Measurements from ENCODE around the gene GRID1. TPM values are rescaled to one million over a fixed set of nuclear protein-coding genes. Genes with fewer than 3 reads are reported as not detected.

Gene GRID1
- total and polyA plus RNA-seq, 8 donors: 0.31 to 8.5 (median 1.0) TPM; not detected in 1

DNA sequence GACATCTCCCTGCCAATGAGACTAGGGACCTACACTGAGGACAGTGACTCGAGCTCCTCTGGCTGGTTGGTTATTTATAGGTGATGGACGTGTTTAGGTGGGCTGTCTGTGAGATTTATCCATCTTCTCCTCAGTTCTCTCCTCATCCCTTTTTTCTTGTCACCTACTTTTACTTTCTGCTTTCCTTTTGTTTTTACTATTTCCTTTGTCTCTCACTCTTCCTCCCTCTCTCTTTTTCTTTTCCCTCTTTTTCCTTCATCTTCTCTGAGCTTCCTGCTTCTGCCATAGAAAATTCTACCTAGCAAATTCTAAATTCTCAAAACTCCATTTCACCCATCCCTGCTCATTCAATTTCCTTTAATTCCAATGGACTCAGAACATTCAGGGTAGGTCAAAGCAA is 478.0 kb downstream of the GRID1 start:
- H3K36me3 ChIP-seq: no peaks in the 10 kb centered on the region
- no peak for TF ChIP-seq POLR2A (IDR thresholded peaks at IDR 0.05)
- H3K9me3 ChIP-seq: no peaks in the 10 kb centered on the region
- no peaks in the 10 kb centered on the region for H3K4me1 ChIP-seq
- H3K27me3 ChIP-seq: no peaks in the 10 kb centered on the region
- no peak for DNase-seq
- H3K27ac ChIP-seq: no peak overlapping the region
- WGBS, 5 donors: 58 to 93% (median 70%) methylated on average over 2 of the region's 2 CpGs
- no peak overlapping the region for H3K4me3 ChIP-seq
- intact Hi-C loops (cut with DNase I; ENCODE audit: low total_unique reads): no loop called here

DNA sequence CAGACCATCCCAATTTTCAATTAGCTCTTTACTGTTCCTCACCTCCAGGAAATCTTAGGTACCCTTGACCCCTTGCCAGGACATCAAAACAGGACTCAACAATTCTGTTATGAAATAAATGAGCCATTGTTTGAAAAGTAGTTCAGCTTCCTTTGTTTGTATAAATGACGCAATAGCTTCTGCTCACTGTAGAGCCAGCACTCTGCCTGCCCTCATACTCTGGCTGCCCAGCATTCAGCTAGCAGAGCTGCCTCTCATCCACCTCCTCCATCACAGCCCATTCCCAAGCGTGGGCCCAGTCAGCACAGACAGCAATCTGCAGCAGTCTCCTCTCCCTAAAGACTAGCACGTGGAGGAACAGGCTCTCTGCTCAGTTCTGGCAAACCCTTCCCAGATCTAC is 478.6 kb downstream of the GRID1 start:
- TF ChIP-seq POLR2A (IDR thresholded peaks at IDR 0.05) (no peak), CTCF (IDR thresholded peaks at IDR 0.05) (no peak), POLR2AphosphoS5 (IDR thresholded peaks at IDR 0.05) (no peak), EP300 (IDR thresholded peaks at IDR 0.05) (no peak)
- Histone ChIP-seq H3K36me3 (no peaks in the 10 kb centered on the region), H3K27me3 (no peaks in the 10 kb centered on the region), H3K27ac (no peak overlapping the region), H3K4me1 (no peaks in the 10 kb centered on the region), H3K9me3 (no peaks in the 10 kb centered on the region), H3K4me3 (no peak overlapping the region)
- 33 to 43% (median 37%) methylated on average over 3 of the region's 3 CpGs for whole genome bisulfite sequencing, 5 donors
- no peak for DNase-seq
- intact Hi-C loops (cut with DNase I; ENCODE audit: low total_unique reads): no loop called here

DNA sequence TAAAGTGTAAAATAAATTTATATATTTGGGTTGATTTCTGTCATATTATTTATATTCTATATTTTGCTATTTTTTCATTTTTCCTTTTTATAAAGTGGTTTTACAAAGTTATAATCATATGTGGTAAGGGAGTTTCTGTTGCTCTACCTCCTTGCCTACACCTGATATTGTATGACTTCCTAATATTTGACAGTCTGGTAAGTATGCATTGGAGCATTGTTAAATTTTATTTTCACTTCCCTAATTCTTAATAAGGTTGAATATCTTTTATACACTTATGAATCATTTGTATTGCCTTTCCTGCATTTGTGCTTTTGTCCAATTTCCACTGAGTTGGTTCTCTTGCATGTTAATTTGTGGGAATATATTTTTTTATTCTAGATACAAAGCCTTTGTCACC is 492.4 kb downstream of the GRID1 start:
- H3K4me3 ChIP-seq: no peak overlapping the region
- intact Hi-C loops (cut with DNase I; ENCODE audit: low total_unique reads): no loop called here
- H3K27me3 ChIP-seq: no peaks in the 10 kb centered on the region
- no peak overlapping the region for H3K27ac ChIP-seq
- TF ChIP-seq CTCF (IDR thresholded peaks at IDR 0.05) (no peak), POLR2A (IDR thresholded peaks at IDR 0.05) (no peak), EP300 (IDR thresholded peaks at IDR 0.05) (no peak), POLR2AphosphoS5 (IDR thresholded peaks at IDR 0.05) (no peak)
- H3K9me3 ChIP-seq: peaks cover 0 to 11% (median 6%) of the 10 kb centered on the region in 4 donors
- H3K36me3 ChIP-seq: no peaks in the 10 kb centered on the region
- no peak for DNase-seq
- H3K4me1 ChIP-seq: no peaks in the 10 kb centered on the region

DNA sequence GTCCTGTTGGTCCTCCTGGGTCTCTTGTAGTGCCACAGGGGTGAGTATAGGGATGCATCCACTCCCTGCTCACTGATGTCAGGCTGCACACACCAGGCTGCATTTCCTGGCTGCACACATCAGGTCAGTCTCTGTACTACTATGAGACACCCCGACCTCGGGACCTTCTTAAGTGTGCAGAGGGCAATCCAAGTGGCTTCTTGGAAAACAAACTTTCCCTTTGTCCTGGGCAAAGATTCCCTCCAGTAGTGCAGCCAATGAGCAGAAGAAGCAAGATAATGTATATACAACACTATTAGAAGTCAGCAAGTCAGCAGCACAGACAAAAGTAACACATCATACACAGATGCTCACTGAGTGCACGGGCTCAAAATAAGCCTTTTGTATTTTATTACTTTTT is 493.5 kb downstream of the GRID1 start:
- Histone ChIP-seq H3K4me1 (no peaks in the 10 kb centered on the region), H3K4me3 (no peak overlapping the region), H3K9me3 (peaks cover 0 to 11% (median 6%) of the 10 kb centered on the region in 4 donors), H3K36me3 (no peaks in the 10 kb centered on the region), H3K27me3 (no peaks in the 10 kb centered on the region), H3K27ac (no peak overlapping the region)
- no peak for DNase-seq
- intact Hi-C loops (cut with DNase I; ENCODE audit: low total_unique reads): no loop called here
- 73 to 89% (median 84%) methylated on average over 3 of the region's 3 CpGs for WGBS, 5 donors
- TF ChIP-seq POLR2AphosphoS5 (IDR thresholded peaks at IDR 0.05): no peak
- TF ChIP-seq POLR2A (IDR thresholded peaks at IDR 0.05): no peak
- no peak for TF ChIP-seq CTCF (IDR thresholded peaks at IDR 0.05)
- TF ChIP-seq EP300 (IDR thresholded peaks at IDR 0.05): no peak

- Histone ChIP-seq H3K27me3 (peaks cover 0 to 4% (median 0%) of the 10 kb centered on the region in 3 donors), H3K9me3 (no peaks in the 10 kb centered on the region), H3K36me3 (no peaks in the 10 kb centered on the region), H3K4me1 (no peaks in the 10 kb centered on the region), H3K27ac (no peak overlapping the region), H3K4me3 (no peak overlapping the region)
- 78 to 87% (median 82%) methylated on average over 5 to 11 of the region's 11 CpGs for WGBS, 5 donors
- DNase-seq: no peak
- intact Hi-C loops (cut with DNase I; ENCODE audit: low total_unique reads): no loop called here
- no peak for TF ChIP-seq POLR2A (IDR thresholded peaks at IDR 0.05)
Measured at GRCh38 chr10:85868627-85869499, 497.7 kb downstream of the GRID1 start.
